GM18909 (cell line): ENCODE measurements around the gene UMAD1.
"Not testable (repeated sequence)": the region's sequence is repeated elsewhere in the genome, so short reads cannot be mapped to it uniquely, and the experiment has no call there.

Experiments
- ATAC-seq: cut with Tn5 transposase; IDR thresholded peaks from one replicate; pipeline ENCODE4 v1.9.1; 2021; ENCODE audit warnings: mild to moderate bottlenecking; ENCODE audit not compliant: unreplicated experiment, poor library complexity

Gene UMAD1

DNA sequence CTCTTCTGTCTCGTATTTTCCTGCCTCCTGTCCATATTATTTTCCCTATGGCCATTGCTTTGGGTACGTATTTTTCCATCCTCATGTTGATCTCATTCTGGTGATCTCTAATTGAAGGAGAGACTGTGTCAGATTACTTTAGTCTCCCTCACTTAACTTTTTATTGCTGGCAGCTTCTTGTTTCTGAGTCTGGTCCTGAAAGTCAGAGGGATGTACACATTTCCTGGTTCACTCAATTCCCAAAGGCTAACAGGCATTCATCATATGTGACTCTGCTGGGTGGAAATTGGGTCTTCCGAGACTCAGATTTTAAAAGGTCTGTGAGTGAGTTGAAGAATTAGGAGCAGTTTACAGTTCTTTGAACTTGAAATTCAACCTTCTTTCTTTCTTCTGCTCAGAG is 10.9 kb downstream of the UMAD1 start:
- no peak for ATAC-seq

DNA sequence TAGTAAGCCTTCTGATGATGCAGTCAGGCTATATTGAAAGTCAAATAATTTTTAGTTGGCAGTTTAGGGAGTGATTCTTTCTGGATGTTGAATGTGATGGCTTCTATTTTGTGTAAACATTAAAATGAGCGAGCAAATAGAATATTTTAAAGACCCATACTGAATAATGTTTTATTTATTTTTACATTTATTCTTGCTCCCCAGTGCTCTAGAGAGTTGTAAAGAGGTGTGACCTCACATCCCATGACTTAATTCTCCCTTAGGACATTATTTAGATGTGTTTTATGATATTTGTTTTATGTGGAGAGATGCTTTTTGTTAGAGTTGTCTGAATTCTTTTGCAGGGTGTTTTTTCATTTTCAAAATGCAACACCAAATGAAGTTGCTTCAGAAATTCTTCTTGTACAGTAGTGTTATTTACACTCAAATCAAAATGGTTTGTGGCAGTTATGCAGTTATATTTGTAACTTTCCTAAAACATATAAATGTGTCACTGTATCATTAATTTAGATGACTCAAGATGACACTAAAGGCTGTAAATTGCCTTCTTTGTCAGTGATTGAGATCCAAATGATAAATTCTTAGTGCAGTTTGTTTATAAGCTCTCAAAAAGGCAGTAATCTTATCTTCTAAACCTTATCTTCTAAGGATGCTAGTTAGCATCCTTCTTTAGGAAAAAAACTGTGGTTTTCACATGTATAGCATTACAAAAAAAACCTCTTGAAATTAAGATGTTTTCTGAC is 12.4 kb downstream of the UMAD1 start:
- no peak for ATAC-seq

DNA sequence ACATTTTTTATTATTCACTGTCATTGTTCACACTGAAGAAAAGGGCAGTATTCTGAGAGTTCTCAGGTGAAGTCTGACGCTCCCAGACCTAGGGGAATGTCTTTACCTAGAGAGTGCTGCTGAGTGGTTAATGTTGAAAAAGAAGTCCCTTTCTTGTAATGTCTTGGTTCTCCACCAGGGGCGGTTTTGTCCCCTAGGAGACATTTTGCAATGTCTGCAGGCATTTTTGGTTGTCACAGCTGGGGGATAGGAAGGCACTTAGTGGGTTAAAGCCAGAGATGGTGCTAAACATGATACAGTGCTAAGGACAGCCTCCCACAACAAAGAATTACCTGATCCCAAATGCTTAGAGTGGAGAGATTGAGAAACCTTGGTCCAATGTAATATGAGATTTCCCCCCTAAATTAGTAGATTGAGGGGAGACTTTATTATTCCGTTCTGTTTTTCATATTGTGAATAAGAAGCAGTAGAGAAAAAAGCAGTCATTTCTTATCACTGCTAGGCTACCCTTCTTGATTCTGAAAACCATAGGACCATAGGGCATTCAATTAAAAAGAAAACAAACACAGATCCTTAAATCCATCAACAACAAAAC is 13.1 kb downstream of the UMAD1 start:
- no peak for ATAC-seq

DNA sequence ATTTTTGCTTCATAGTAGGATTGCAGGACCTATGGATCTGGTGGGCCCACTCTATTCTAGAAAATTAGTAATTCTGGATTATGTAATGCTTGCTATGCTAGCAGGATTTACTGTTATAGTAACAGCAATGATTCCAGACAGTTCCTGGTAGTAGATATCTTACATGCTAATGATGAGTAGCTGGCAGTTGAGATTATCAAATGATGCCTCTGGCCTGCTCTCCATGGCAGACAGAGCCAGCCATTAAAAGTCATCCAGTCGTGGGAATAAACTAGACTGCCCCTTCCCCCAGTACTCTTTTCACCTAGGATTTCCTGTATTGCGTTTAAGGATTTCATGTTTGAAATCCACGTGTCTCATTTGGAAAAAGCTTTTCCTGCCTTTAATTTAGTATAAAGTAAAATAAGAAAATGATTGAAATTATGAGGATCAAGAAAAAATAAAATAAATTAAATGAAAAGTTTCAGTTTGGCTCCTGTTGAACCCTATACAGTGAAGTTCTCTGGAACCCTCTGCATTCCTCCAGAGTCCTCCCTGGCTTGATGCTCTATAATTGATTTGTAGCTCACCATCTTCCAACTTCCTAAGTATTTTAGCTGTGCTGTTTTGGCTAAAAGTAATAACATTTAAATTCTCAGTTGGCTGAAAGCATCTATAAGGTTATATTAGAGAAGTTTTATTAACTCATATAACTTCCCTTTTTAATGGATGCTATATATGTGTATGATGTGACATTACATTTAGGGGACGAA is 14.6 kb downstream of the UMAD1 start:
- no peak for ATAC-seq

DNA sequence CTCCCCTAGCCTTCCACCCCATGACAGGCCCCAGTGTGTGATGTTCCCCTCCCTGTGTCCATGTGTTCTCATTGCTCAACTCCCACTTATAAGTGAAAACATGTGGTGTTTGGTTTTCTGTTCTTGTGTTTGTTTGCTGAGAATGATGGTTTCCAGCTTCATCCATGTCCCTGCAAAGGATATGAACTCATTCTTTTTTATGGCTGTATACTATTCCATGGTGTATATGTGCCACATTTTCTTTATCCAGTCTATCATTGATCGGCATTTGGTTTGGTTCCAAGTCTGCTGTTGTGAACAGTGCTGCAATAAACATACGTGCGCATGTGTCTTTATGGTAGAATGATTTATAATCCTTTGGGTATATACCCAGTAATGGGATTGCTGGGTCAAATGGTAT is 15.9 kb downstream of the UMAD1 start:
- not testable (repeated sequence) for ATAC-seq

DNA sequence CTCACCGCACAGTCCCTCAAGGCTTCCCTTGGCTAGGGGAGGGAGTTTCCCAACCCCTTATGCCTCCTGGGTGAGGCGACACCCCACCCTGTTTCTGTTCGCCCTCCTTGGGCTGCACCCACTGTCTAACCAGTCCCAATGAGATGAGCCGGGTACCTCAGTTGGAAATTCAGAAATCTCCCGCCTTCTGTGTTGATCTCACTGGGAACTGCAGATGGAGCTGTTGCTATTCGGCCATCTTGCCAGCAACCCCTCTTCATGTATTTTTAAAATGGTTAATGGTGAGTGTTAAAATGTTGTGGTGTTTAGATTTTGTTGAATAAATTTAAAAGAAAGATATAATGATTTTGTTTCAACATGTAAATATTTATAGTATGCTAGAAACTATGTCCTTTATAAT is 22.0 kb downstream of the UMAD1 start:
- ATAC-seq = no peak

DNA sequence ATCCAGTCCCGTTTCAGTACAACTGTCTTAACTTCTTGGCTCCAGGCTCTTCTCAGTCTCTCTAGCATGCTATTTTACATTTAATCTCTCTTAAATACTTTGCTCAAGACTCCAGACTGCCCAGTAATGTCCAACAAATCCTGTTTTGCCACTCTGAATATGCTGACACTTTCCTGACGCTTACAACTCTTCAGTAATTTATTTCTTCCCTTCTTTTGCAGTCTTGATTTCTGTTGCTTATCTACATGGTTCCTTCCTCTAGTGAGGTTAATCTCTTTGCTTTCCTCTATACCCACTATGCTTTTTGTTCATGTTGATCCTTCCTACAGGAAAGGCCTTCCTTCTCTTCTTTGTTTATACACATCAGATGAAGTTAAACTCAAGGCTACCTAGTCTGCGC is 23.7 kb downstream of the UMAD1 start:
- no peak for ATAC-seq

DNA sequence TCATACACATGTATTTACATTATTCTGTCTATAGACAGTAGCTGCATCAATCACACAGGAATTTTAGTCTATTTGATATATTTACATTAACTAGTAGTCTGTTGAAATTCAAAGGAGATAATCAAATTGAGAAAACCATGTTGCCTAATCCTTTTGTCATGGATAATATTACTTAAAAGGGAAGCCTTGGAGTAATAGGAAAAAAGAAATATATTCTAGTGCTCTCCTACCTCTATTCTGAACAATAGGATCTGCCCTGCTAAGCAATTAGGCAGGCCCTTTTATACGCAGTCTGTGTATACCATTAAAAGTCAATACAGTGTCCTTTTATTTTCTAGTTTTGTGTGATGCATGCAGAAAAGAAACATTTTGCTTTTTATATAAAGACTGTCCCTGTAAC is 24.5 kb downstream of the UMAD1 start:
- no peak for ATAC-seq

DNA sequence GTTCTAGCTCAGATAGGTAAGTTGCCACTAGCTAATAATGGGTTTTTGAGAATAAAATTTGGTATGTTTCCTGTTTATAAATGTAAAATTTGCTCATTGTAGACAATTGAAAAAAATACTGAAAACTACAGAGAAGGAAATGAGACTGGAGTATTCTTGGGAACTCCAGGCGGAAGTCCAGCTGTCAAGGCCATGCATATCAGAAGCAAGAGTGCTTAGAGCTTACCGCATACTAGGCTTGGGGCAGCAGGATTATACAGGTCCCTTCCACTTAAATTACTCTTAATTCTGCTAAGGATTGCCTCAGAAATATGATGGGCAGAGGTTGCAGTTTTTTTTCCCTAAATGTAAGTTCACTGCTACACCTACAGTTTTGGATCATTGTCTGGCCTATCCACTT is 26.6 kb downstream of the UMAD1 start:
- ATAC-seq = no peak

DNA sequence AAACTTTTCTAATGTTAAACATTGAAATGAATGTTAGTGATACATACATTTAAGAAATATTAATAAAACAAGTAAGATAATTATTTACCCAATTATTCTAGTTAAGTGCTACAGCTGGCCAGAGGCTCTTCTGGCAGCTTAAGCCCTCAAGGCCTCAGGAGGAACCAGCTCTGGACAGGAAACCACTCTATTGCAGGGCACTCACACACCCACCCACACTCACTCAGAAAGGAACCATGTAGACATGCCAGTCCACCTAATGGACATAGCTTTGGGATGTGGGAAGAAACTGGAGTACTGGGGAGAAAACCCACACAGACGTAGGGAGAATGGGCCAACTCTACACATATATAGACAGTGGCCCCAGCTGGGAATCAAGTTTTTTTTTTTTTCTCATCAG is 28.2 kb downstream of the UMAD1 start:
- no peak for ATAC-seq

DNA sequence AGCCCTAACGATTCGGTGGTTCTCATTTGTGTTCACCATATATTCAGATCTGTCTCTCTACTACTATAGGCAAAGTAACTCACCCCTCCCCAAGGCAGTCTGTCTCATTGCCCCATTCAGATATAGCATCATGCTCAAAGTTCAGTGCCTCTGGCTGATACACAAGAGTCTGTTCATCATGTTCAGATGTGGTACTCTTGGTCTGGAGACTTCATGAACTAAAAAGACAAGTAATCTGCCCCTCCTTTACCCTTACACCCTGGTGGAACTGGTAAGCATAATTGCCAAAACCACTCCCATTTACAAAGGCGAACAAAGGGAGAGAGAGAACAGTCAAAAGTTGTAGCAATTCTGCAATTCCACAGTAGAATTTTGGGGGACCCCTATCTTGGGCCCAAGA is 29.9 kb downstream of the UMAD1 start:
- ATAC-seq = no peak

DNA sequence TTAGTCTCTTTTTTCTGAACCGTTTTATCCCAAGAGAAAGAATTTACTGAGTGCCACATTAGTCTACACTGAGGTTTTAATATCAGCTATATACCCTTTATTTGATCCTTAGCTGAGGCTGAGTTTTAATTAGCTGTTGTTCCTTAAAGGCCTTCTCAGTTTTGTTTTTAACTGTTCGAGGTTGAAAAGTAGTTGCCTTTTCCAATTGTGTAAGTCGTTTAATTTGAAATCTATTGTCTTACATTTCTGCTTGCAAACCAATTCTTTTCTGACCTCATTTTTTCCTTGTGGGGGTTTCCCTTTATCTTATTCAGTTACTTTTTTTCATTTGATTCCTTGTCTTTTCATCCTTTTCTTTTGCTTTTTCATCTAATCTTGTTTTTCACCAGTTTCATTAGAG is 30.8 kb downstream of the UMAD1 start:
- no peak for ATAC-seq

DNA sequence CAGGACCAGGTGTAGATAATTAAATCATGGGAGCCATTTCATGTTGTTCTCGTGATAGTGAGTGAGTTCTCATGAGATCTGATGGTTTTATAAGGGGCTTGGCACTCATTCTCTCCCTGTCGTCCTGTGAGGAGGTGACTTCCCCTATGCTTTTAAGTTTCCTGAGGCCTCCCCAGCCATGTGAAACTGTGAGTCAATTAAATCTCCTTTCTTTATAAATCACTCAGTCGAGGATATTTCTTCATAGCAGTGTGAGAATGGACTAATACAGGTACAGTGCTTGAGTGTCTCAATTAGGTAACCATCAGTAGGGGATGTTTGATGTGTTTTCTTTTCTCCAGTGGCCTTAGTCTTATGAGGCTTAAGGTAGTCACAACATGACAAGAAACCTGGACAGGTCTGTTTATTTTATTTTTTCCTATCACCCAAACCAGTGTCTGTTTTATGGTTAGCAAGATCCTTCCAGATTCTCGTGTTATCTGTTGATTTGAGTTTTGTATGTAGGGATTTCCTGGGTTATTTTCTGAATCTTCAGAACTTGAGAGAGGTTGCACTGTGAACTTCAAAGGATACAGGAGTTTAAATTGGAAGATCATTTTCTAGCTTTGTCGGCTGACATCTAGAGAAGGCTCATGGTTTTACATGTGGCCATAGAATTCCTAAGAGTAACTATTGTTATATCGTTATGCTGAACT is 32.1 kb downstream of the UMAD1 start:
- ATAC-seq = no peak

DNA sequence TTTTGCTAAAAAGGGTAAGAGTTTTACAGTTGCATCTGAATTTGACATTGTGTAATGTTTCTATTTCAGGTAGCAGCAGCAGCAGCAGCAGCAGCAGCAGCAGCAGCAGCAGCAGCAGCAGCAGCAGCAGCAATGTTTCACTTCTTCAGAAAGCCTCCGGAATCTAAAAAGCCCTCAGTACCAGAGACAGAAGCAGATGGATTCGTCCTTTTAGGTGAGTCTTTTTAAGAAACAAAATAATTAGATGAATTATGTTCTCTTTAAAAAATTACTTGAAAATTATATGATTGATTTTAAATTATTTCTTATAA is 32.6 kb downstream of the UMAD1 start:
- no peak for ATAC-seq

DNA sequence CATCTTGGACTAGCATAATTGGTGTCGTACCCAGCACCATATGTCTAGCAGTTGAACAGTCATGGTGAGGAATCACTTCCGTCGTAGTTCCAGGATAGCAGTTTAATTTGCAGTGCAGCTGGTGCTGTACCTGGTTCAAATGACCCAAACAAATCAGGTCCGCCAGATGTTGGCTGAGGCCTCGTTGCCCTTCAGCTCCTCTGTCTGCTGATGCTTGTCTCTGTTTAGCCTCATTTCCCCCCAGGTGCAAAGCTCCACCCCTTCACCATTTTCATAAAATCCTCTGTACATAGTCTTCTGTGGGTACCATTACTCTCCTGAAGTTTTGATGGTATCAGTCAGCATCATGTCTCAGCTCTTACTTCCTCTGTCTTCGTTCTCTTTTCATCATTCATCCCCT is 35.1 kb downstream of the UMAD1 start:
- no peak for ATAC-seq

DNA sequence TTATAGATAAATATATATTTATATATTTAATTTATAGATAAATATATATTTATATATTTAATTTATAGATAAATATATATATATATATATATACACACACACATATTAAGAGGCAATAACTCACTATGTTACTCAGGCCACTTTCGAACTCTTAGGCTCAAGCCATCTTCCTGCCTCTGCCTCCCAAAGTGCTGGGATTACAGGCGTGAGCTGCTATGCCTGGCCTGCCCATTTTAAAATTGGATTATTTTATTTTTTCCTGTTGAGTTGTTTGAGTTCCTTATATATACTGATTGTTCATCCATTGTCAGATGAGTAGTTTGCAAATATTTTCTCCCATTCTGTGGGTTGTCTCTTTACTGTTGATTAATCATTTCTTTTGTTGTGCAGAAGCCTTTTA is 39.1 kb downstream of the UMAD1 start:
- not testable (repeated sequence) for ATAC-seq

DNA sequence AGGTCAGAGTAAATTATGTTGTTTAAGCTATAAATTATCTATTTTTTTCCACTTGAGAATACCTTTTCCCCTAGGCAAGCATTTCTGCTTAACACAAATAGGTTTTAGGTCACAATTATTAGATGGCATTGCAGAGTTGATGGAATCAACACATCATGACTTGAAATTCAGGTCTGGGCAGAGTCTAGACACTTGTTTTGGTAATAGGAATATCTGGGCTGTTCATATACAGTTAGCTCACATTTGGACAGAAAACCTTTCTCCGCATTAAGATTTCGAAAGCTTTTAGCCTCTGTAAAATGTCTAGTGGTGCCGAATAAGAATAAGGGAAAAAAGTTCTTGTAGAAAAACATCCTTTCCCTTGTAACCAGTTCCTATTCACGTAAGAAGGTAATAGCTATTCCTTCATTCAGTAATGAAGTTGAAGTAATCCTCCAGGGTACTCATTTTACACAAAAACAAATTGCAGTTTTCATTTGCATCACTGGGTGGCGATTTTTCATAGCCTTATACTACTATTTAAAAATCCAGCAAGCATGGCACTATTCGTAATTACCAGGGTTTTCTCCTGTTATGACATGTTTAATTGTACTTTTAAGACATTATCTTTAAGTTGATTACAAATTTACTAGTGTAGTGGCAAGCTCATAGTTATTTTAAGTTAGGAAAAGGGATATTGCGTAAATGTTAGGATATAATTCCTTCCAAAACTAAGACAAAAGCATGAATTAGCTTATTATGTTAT is 40.8 kb downstream of the UMAD1 start:
- peak; percentile 84 for ATAC-seq

DNA sequence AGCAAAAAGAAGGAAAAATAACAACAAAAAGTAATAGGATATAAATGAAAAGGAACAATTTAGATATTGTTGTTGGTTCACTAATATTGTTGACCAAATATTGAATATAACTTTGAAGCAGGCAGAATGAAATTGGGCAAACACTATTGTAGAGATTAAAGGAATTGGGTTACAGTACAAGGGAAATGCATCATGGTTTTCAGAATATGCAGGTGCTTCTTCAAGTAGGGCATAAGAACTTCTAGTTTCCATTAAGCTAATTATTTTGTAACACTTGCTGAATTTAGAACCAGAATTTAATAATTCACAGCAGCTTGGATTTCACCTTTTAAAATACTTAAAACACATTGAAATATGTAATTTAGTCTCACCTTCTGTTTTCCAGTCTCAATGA is 41.4 kb downstream of the UMAD1 start:
- no peak for ATAC-seq

DNA sequence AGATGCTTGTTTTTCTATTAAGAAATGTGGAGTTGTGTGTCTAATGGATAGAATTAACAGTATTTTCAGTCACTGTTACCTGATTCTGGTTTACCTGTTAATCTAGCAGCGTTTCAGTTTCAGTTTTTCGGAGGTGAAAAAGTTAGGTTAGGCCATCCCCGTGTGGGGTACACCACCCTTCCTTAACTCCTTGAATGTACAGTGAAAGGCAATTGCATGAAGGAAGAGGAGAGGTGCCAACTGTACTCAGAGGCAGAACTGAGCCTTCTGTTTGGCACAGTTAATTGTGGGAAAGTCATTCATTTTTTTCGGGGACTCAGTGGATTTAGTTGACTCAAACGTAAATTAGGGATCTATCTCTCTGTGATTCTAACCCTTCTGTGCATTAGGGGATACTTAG is 42.3 kb downstream of the UMAD1 start:
- no peak for ATAC-seq

DNA sequence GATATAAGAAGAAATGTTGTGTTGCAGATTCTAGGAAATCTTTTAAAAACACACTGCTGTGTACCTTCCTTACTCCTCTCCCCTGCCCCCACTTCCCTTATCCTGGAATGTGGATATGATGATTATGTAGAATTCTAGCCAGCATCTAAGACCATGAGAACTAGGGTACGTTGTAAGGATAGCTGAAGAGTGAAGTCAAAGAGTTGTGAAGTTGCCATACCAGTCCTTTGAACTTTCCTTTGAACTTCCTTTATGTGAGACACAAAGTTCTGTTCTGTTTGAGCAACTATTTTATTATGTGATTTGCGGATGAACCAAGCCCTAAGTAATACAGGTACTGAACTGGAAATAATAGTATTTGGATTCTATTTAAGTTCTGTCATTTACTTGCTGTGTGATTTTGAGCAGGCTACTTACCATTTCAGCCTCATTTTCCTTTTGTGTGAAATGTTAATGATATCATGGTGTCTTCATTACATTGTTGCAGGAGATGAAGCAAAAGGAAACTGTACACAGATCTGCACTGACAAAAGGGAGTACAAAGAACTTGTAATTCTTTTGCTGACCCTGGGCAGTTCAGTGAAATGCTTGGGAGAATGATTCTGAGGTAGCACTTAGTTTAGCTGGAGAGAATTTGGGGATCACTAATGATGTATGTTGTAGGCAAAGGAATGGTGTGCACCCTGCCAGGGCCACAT is 46.4 kb downstream of the UMAD1 start:
- no peak for ATAC-seq
